ELR (cell line): ENCODE results near the gene PPP1R15B.
A peak's percentile ranks its signal among the peaks of the same experiment; 100 is the strongest.
"Not testable (repeated sequence)": the region's sequence is repeated elsewhere in the genome, so short reads cannot be mapped to it uniquely, and the experiment has no call there.

Experiments
- DNase-seq: peaks from one replicate; pipeline ENCODE4 v3.0.0-alpha.2; 2015; ENCODE audit warnings: low read depth

The PPP1R15B gene

DNA sequence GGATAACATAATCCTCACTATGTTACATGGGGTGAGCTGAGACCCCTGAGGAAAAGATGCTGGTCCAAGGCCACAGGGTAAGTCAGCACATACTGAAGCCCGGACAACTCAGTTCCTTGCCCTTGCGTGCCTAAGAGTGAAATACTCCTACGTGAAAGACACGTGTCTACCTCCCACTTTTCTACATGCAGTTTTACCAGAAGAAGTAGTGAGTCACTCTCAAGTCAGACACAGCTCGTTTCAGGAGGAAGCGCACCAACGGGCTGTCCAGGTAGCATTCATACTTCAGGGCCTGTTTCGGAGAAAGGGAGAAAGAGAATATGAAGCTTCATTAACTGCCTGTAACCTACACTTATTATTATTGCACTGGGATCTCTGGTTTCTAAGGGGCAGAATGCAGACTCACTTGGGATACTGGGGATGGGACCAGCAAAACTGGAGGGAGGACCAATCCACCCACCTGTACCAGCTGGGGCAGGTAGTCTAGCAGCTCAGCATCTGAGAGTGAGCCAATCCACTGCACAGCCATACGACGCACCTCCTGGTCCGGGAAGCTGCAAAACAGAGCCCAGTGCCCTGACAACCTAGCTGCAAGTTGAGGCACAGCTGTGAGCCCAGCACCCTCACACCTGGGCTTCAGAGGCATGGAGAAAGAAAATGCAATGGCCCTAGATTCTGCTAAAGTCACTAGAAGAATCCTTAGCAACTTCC is 32.4 kb upstream of the PPP1R15B start:
- DNase-seq: no peak

DNA sequence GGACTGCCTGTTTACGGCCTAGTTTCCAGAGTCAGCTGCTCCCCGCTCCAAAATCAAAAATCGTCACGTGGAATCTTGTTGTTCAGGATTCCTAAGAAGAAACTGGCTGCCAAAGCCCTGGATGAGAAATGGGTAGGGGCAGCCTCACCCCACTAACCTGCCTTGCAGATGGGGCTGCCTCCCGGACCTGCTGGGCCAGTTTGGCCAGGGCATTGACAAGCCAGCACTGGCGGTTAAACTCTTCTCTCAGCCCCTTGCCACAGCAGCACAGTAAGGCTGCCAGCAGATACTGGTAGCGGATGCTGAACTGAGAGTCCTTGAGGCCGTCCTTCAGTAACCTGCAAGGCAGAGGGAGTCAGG is 31.6 kb upstream of the PPP1R15B start:
- no peak for DNase-seq

DNA sequence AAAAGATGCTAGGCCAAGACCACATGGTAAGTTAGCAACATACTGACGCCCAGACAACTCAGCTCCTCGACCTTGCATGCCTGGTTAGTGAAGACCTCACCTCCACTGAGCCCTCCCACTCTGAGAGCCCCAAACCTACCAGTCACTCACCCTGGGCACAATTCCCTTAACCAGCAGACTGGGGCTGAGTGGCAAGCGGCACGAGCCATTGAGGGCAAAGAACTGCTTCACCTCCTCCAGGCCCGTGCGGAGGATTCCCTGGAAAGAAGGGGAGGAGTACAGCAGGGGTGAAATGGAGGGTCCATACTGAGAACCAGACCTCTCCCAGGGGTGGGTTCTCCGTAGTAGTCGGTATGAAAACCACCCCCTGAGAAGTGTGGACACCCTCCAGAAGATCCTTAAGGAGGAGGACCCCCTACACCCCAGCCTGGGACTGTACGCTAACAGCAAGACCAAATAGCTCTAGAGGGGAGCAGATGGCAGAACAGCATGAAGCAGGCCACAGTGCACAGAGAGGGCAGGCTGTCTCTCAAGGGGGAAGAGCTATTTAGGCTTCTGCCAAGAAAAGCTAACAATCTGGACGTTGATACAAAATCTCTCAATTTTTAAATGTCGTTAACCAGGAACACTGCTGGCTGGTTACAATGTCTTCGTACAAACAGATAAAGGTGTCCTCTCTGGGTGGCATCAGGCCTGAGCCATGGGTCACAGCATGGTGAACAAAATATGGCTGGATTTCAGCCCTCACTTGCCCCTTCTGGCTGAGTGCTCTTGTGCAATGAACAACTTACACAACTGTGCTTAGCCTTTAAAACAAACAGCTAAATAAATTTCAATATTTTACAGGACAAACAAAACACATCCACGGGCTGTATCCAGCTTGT is 31.0 kb upstream of the PPP1R15B start:
- no peak for DNase-seq

DNA sequence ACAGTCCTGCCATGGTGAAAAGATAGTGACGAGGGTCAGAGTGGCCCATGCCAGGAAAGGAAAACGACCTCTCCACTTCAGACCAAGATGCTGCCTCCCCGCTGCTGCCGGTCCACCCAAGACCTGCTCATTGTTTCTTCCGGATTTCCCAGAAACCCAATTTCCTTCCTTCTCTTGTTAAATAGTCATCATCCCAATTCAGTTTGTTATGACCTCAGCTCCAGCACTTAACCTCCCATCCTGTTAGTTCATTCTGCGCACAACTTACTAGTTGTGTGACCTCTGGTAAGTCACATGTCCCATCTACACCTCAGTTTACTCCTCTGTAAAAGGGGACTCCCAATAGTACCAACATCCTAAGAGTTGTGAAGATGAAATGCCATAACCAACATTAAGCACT is 29.9 kb upstream of the PPP1R15B start:
- DNase-seq: no peak

DNA sequence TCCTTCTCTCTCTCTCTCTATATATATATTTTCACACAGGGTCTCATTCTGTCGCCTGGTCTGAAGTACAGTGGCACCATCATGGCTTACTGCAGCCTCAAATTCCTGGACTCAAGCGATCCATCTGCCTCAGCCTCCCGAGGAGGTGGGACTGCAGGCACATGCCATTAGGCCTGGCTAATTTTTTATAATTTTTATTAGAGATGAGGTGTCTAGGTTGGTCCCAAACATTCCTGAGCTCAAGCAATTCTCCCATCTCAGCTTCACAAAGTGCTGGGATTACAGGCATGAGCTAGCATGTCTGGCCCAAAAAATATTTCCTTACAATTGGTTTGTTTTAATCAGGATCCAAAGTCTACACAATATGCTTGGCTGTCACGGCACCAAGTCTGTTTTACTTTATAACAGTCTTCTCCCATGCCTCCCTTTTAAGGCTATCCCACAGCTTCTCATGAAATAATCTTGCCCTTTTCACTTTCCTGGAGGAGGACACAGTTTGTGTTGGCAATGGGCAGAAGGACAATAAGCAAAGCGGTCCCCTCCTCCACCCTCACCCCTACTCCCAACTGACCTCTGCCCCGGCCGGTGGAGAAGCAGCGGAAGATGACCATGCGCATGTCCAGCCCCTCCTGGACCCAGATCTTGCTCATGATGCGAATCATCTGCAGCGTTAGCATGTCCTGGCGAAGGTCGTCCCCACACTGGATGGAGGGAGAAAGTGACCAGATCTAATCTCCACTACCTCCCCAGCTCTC is 28.2 kb upstream of the PPP1R15B start:
- no peak for DNase-seq

DNA sequence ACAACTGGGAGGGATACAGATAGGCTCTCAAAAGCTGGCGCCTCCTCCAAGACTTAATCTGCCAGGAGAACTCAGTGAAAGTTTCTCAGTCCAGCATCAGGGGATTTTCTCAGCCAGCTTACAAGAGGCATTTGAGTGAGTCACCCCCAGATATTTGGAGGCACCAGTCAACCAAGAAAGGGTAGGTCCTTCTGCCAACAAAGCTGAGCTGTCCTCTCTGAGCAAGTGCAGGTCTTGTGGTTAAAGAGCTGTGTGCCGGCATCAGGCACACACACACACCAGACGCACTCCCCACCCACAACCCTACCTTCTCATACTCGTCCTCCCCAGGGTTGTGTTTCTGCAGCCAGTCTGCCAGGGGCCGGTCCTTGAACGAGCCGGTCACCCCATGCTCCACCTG is 27.0 kb upstream of the PPP1R15B start:
- DNase-seq: peak; percentile 98

DNA sequence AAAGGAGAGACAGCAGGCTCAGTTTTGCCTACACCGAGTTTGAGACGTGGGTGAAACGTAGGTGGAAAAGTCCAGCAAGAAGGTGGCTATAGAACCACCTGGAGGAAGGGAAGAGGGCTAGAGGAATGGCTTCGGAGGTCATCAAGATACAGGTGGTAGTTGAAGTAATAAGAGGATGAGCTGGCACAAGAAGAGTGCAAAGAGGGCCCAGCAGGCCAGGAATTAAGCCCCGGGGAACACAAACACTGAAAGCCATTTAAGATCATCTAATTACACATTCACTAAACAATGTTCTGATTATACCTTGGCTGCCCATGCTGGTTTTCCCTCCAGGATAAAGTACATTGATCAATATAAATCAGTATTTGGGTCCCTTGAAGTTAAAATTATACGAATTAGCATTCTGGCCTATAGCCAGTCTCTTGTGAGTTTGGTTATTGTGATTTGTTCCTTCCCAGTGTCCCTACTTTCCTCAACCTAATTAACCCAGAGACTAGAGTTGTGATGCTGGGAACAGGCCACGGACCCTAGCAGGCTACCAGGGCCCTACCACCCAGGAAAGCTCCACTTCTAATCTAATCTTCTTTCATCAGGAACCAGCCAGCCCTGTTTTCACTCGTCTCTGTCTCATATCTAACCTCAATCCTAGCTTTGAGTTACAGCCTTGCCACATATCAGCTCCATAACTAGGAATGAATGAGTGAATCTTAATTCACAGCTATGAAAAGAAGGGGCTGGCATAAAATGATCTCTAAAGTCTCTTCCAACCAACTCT is 26.4 kb upstream of the PPP1R15B start:
- DNase-seq: no peak

DNA sequence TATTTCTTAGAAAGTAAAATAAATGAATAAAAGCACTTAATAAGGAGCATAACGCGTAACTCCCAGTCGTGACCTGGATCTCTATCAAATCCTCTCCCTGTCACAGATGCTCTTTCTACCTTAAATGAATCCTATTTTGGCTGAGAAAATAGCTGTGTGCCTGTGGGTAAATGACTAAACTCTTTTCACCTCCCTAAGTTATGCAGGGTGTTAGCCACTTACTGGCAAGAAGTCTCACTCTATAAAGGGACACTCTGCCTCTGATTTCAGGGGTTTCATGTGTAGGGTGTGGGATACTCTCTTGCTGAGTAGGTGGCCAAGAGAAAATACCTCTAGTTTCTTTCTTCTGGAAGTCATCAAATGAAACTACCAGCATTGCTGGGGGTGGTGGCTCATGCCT is 24.3 kb upstream of the PPP1R15B start:
- DNase-seq: no peak

DNA sequence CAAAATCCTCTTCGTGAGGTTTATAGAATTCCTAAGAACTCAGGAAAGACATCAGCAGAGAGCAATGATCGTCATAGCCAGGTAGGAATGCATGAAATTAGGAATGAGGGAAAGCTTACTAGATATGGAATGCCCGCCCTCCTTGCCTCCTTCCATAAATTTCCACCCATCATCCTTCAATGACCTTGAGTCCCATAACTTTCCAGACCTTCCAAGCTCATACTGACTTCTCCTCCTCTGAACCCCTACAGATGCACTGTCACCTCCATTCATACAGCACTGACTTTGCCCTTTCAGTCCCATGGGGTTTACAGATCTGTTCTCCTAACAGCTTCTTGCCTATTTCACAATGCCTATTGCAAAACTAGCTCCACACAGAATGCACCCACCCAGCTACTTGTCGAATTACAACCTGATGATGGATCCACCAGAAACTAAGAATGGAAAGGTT is 23.8 kb upstream of the PPP1R15B start:
- DNase-seq: no peak

DNA sequence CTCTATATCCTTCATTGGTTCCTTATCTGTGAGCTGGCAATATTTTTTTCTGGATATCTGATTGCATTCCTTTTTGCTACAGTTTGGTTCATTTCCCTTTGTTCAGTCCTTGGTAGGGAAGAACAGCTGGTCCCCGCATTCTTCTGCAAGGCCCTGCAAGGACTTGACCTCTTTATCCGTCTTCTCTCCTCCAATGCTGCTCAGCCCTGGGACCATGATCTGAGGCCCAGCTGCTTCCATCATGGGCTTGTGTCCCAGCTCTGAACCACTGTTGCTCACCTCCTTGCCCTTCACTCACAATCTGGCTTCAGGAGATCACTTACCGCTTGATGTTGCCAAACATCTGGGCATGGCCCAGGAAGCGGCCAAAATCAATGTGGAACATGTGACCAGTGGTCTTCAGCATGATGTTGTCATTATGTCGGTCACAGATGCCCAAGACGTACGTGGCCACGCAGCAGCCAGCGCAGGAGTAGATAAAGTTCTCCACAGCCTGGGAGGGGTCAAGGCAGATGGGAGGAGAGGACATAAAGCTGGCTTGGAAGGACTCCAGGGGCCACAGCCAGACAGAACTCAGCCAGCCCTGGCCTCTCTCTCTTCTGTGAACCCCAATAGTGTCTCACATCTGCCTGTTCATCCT is 22.6 kb upstream of the PPP1R15B start:
- no peak for DNase-seq

DNA sequence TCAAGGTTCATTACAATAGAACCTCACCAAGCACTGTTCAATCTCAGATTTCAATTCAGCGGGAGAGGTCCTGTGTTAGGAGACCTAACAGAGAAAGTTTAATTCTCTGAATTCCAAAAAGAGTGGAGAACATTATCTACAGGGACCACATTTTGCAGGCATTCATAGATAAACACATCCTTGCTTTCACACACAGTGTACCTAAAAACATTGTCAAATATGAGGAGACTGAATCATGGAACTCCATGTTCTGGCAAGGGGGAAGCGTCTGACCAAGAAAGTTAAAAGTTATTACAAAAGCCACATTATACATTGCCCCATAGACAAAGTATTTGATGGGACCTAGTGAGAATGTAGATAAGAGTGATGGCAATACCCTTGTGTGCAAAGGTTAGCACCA is 21.1 kb upstream of the PPP1R15B start:
- no peak for DNase-seq

DNA sequence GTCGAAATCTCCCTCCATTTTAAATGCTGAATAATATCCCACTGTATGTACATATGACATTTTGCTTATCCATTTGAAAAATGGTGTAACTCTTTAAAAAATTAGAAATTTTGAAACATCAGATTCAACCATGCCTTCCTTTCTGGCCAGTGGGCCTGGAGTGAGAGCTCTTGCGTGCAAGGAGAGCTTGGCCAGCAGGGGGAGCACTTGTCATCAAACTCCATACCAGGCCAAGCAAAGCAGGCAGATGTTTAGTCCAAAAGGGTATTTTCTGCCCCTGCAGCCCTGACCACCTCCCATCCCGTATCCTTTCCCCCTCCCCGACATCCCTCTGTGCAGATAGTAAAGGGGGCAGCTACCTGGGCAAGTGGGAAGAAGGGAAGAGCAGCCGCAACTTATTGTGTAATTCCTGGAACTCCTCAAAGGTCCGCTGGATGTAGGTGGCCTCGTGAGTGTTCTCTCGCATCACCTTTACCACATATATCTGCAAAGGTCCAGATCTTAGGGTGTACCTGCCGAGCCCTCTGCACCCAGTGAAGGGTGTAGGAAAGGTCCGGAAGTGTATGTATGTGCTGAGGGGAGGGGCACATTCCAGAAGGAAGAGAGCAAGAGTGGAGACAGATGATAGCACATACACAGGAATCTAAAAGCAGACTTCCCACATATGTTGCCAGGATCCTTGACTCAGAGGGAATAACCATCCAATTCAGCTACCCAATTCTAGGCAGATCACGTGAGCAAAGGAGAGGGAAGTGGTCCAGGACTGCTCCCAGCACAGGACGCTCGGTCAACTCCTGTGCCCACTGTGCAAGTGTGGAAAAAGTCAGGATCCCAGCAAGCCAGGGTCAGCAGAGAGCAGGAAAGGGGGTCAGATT is 19.9 kb upstream of the PPP1R15B start:
- DNase-seq: peak; percentile 78

DNA sequence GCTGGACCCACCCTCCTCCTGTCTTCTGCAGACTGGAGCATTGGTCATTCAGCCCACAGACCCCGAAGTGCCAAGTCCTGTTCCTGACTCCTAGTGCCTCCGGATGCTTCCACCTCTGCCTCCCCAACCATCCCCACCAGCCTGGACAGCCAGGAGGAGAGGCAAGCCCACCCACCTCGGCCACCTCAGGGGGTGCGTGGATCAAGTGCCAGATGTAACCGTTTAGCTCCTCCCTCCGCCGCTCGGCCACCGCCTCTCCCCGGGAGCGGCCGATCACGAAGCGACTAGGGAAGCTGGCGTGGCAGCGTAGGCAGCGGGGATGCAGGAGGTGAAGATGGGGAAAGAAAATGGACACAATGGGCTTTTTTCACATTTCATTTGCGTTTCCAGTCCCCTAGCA is 18.1 kb upstream of the PPP1R15B start:
- DNase-seq: no peak

DNA sequence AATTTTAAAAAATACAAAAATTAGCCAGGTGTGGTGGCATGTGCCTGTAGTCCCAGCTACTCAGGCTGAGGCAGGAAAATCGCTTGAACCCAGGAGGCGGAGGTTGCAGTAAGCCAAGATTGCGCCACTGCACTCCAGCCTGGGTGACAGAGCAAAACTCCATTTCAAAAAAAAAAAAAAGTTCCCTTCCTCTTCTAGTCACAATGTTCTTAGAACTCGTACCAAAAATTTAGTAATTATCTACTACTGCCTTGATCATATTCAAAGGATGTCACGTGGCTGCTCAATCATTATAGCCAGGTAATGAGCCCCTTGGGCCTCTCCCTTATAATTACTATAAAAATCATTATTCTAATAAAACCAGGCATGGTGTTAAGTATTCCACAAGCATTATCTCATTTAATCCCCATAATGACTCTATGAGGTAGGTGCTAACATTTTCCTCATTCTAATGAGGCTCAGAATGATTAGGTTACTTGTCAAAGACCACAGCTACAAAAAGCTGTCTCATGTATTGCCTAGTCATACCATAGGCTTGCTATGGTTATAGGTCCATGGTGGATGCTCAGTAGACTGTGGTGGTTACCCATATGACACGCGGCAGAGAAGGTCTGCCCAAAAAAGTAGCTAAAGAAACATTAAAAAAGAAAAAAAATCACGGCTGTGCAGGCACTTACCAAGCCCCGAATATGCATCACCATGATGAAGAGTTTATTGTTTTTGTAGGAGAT is 15.5 kb upstream of the PPP1R15B start:
- DNase-seq: no peak

DNA sequence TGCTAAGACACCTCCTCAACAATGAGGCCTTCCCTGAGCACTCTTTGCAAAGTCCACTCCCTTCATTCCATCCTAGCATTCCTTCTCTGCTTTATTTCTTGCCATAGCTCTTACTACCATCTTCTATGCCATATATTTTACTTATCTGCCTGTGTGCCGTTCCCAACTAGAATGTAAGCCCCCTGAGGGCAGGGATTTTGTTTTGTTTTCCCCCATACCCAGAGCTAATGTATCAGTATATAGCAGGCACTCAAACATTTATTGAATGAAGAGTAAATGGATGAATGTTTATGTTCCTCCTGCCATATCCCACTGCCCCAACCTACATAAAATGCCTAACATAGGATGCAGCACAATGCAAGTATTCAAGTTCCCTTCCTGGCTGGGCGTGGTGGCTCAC is 14.9 kb upstream of the PPP1R15B start:
- no peak for DNase-seq

DNA sequence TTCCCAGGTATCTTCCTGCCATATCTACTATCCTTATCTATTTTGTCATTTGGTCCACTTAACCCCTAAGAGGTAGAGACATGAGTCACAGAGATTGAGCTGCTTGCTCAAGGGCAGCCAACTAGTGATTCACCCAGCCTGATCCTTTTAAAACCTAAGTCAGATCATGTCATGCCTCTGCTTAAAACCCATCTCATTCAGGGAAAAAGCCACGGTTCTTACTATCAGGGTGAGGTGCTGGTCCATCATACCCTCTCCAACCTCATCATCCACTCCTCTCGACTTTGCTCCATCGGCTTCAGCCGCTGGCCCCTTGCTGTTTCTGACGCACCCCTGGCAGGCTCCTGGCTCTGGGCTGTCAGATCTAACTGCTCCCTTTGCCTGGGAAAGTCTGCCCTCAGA is 14.4 kb upstream of the PPP1R15B start:
- peak; percentile 88 for DNase-seq

DNA sequence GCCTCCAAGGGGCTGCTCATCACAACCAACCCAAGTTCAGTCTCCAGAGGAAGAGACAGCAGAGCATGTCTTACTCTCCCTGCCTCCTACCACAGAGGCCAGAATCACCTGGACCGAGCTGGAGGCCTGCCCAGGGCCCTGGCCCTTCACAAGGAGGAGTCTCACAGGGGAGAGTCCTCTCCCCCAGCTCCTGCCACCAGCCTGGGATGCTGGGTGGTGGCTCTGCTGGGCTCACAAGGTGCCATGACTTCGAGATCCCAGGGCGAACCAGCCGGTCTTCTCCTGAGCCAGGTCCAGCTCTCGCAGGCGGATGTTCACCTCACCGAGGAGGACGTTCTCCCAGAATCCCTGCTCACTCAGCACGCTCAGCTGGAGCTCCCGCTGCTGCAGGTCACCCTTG is 13.0 kb upstream of the PPP1R15B start:
- no peak for DNase-seq

DNA sequence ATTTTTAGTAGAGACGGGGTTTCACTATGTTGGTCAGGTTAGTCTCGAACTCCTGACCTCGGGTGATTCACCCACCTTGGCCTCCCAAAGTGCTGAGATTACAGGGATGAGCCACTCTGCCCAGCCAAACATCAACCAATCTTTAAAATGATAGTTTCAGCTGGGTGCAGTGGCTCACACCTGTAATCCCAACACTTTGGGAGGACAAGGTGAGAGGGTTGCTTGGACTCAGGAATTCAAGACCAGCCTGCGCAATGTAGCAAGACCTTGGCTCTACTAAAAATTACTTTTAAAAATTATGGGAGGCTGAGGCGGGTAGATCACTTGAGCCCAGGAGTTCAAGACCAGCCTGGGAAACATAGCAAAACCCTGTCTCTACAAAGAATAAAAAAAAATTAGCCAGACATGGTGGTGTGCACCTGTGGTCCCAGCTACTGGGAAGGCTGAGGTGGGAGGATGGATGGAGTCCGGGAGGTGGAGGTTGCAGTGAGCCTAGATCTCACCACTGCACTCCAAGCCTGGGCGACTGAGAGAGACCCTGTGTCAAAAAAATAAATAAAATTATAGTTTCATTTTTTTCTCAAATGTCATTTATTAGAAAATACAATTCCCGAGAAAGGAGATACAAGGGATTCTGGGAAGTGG is 10.6 kb upstream of the PPP1R15B start:
- DNase-seq: not testable (repeated sequence)

DNA sequence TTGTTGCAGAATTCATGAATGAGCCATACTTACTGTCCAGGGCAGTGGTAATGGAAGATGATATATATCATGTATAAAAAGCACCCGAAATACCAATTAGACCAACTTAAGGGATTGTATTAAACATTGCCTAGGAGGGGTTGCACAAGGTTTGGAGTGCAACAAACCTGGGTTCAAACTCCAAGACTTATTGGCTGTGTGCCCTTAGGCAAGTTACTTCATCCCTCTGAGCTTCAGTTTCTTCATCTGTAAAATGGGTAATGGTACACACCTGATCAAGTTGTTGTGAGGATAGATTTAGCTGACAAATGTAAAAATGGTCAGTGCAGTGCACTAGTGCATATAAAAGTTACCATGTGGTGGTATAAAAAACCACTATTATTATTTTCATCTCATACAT is 9.8 kb upstream of the PPP1R15B start:
- no peak for DNase-seq
